CD4-positive, alpha-beta T cell treated with Interleukin-21 for 1 hour (primary cell): Measurements from ENCODE around the gene SLC12A9.
"Not testable (repeated sequence)": the region's sequence is repeated elsewhere in the genome, so short reads cannot be mapped to it uniquely, and the experiment has no call there.

Experiments
- DNase-seq: peaks from one replicate; pipeline ENCODE4 v3.0.0-alpha.2; 2020

SLC12A9 gene

DNA sequence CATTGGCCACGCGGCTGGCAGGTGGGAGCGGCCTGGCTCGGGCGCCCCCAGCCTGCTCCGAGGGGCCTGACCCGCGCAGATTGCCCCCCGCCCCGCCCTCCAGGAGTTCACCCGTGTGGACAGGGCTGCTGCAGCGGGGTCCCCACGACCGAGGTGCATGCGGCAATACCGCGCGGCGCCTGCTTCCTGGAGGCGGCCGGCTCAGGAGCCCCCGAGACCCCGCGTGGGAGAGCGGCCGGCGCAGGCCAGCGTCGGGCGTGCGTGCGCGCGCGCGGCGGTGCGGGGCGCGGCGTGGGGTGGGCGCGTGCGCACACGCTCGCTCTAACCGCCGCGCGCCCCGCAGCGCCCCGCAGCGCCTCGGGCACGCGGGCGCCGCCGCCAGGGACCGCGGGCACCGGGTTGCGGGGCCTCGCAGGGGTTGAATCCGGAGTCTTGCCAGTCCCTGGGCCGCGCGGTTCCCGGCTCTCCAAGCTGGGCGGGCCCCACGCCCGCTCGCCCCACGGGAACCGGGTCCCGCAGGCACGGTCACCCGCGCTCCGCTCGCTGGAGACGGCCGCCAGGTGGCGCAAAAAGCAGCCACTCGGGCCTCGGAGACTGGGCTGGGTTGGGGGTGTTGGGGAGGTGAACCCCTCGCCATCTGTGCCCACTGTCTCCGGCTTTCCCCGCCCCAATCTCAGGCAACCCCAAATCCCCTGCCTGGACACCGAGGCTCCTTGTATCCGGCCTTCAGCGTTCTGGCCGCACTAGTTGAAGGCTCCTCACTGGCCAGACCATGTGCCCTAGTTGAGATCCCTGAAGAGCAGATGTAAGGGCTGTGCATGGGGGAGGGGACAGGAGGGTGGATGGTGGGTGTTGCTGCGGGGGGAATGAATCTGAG is 44.5 kb downstream of the SLC12A9 start:
- DNase-seq, result peak; percentile 69

DNA sequence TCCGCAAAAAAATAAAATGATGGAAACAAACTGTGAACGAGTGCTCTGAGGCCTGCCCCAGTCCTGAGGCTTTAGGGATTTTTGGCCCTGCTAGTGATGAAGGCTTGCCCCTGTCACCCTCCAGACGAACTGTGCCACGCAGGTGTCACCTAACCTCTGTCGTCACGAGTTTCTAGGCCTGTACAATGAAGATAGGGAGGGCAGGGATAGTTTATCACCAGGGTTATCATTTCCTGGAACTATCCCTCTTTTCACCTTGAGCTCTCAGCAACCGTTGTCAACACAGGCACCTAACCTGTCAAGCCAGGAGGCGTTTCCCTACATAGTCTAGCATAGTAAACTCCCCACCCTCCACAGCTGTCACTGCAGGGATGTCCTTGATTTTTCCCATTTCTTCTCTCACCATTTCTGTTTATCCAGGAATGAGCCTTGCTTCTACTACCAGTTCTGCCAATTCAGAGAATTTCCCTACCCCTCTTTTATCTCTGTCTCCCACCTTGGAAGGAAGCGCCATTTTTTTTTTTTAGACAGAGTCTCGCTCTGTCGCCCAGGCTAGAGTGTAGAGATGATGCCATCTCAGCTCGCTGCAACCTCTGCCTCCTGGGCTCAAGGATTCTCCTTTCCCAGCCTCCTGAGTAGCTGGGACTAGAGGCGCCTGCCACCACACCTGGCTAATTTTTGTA is 45.4 kb downstream of the SLC12A9 start:
- no peak for DNase-seq

DNA sequence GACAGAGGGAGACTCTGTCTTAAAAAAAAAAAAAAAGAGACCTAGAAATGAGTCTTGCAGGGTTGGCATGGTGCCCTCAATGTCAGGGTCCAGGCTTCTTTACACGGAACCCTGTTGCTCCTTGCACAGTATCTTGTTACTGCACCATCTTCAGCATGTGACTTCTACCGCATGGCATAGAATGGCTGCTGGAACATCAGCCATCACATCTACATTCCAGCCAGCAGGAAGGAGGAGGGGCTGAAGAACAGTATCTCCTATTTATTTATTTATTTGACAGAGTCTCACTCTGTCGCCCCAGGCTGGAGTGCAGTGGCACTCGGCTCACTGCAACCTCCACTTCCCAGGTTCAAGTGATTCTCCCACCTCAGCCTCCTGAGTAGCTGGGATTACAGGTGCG is 46.9 kb downstream of the SLC12A9 start:
- no peak for DNase-seq

DNA sequence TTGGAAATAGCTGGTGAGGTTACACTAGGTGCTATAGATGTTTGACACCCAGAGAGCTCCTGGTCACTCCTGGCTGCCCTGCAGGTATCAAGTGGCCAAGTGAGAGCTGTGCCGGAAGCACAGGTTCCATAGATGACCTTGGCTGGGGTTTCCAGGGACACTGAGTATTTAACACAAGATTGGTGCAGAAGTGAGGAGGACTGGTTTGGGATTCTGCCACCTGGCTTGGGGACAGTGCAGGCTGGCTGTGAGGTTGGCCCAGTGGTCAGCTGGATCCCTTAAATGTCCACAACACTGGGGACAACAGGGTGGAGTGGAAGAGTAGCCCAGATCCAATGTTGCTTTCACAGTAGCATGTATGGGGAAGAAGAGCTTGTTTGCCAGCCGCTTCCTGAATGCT is 48.5 kb downstream of the SLC12A9 start:
- no peak for DNase-seq

DNA sequence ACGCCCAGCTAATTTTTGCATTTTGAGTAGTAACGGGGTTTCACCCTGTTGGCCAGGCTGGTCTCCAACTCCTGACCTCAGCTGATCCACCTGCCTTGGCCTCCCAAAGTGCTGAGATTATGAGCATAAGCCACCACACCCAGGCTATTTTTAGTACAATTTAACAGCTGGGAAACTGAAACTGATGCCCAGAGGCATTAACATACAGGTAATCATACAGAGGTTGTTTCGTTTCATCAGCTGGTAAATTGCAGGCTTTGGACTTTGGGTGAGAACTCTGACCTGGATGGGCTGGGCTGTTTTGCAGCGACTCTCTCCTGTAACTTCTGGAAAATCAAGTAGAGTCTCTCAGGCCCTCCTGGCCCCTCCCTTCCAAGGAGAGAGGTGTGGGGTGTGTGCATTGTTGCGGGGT is 49.4 kb downstream of the SLC12A9 start:
- no peak for DNase-seq

DNA sequence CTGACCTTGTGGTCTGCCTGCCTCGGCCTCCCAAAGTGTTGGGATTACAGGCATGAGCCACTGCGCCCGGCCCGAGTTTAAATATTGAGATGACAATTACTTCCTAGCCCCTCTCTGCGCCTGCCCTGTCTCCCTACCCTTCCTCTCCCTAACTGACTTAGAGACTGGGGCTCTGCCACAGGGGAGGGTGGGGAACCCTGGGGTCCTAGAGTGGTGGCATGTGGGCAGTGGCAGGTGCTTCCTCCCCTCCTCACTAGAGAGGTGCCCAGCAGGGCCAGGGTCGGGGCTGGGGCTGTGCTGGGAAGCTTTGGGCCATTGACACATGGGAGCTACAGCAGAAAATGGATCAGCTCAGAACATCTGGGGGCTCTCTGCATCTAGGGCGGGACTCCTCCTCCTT is 50.1 kb downstream of the SLC12A9 start:
- DNase-seq, result no peak

DNA sequence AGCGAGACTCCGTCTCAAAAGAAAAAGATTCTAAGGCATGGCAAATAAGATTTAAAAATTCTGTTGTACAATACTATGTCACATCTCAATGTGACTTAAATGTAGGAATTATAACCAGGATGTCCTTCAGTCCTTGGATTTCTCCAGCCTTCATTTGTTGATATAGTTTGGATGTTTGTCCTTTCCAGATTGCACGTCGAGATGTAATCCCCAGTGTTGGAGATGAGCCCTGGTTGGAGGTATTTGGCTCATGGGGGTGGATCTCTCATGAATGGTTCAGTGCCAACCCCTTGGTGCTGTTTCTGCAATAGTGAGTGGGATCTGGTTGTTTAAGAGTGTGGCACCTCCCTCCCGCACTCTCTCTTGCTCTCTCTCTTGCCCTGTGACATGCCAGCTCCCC is 56.0 kb downstream of the SLC12A9 start:
- DNase-seq, result no peak

DNA sequence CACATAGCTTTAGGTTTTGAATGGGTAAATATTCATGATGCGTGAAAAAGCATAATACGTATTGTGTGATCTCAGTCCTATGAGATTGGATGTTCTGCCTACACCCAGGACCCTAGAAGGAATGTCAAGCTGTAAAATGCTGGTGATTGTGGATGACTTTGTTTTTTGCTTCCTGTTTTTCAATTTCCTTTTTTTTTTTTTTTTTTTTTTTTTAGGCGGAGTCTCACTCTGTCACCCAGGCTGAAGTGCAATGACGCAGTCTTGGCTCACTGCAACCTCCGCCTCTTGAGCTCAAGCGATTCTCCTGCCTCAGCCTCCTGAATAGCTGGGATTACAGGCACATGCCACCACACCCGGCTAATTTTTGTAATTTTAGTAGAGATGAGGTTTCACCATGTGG is 57.9 kb downstream of the SLC12A9 start:
- DNase-seq, result not testable (repeated sequence)

DNA sequence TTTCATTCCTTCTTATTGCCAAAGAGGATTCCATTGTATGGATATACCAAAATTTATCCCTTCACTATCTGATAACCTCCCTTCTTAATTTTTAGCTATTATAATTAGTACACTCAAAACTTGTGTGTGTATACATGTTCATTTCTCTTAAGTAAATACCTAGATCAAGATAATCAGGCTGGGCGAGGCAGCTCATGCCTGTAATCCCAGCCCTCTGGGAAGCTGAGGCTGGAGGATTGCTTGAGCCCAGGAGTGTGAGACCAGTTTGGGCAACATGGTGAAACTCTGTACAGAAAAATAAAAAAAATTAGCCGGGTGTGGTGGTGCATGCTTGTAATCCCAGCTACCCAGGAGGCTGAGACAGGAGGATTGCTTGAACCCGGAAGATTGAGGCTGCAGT is 59.0 kb downstream of the SLC12A9 start:
- DNase-seq, result no peak

DNA sequence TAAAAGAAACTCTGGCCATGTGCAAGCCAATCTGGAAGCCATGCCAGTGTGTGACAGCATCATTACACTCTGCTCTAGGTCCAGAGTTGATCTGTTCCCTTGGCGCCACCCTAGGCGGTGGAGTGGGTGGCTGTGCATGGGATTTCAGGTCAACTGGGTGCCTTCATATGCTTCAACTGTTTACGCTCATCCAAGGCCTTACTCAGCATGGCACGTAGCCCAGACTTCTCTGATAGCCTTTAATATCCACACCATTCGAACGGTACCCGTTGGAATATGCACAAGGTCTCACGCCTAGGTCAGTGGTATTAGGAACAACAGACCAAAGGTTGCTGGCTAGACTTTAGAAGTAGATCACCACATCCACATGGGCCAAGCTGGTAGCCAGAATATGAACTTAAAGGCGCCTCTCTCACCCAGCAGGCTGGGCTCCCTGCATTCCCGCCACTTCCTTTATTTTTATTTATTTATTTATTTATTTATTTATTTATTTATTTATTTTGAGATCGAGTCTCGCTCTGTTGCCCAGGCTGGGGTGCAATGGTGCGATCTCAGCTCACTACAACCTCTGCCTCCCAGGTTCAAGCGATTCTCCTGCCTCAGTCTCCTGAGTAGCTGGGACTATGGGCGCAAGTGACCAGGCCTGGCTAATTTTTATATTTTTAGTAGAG is 61.8 kb downstream of the SLC12A9 start:
- no peak for DNase-seq

DNA sequence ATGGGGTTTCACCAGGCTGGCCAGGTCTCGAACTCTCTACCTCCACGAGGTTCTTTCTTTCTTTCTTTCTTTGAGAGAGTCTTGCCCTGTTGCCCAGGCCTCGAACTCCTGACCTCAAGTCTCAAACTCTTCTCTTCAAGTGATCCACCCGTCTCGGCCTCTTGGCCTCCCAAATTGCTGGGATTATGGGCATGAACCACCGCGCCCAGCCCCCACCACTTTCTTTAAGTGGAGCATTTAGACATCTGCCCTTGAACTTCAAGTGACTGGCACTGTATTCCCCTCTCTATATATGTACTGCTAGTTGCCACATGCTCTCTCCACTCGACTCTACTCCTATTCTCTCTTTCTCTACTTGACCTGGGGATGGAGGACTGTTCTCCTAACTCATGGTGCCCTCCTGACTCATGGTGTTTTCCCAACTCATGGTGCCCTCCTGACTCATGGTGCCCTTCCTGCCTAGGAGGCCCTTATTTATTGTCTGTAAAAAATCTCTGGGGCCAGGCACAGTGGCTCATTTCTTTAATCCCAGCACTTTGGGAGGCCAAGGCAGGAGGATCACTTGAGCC is 62.5 kb downstream of the SLC12A9 start:
- no peak for DNase-seq
